DMS153 (cell line): ENCODE results near the gene MOSMO.
"Not testable (repeated sequence)": the region's sequence is repeated elsewhere in the genome, so short reads cannot be mapped to it uniquely, and the experiment has no call there.

Source experiments
- DNase-seq: peaks from one replicate; lab custom pipeline; 2025; lab: John Stamatoyannopoulos, UW

MOSMO gene

DNA sequence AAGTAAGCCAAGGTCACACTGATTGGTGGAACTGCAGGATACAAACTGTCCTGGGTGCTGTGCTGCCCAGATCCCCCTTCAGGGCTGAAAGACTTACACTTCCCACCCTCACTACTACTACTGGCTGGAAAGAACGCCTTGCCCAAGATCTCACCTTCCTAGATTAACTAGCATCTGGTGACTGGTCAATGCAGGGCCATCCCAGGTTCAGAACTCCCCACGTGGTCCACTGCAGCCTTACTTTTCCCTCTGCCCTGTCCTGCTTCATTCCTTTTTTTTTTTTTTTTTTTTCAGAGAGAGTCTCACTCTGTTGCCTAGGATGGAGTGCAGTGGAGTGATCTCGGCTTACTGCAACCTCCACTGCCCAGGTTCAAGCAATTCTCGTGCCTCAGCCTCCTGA, 4.7 kb upstream of the MOSMO start:
- no peak for DNase-seq

DNA sequence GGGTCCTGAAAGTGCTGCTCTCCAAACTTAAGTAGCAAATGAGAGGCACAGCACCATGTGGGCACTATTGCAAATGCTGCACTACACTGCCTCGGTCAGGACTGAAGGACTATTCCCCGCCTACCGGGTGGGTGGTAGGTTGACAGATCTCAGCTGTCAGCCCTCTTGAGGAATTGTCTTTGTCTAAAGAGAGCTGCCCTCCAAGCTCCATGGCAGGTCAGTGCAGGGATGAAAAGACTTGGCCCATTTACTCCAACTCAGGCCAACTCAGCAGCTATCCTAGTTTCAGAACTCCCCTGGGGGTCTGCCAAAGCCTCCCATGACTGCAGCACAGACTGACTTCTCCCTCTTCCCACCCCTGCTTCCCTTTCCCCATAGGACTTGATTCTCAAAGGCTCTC, 3.6 kb upstream of the MOSMO start:
- DNase-seq, result no peak

DNA sequence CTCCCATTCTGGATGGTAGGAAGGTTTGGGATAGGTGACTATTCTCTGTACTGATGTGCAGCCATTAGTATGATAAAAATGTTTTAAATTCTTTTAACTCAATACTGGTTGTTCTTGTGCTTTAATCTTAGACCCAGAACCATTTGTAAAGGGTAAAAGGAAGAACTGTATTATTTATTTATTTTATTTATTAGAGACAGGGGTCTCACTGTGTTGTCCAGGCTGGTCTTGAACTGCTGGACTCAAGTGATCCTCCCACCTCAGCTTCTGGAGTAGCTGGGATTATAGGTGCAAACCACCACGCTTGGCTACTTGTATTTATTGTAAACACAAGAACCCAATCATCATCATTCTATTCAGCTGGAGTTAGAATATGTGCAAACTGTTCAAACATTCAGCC, 2.2 kb upstream of the MOSMO start:
- DNase-seq, result no peak

DNA sequence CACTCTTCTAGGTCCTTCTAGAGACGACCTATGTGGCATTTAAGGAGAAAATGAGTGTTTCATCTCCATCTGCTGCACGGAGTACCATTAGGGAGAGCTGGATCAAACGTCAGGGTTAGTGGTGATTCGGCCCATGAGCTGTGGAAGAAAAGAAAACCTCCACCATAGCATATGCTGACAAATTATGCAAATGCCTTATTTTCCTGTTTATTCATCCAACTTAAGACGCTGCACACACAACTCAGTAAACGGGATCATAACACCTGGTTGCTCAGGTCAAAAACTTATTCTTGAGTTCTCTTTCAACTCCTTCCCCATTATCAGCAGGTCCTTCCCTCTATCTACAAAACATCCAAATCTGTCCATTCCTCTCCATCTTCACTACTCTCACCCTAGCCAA, 1.3 kb upstream of the MOSMO start:
- no peak for DNase-seq

DNA sequence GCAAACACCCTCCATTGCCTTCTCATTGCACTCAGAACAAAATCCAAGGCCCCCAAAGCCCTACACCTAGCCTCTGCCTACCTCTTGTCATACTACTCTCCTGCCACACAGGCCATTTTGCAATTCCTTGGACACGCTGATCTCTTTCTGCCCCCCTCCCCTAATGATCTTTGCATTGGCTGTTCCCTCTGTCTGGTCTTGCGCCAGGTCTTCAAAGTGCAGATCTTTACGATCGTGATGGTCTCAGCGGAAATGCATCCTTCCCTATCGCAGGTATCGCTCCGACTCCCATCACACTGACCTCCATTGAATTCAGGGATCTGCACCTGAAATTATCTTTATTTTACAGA, 777 bp upstream of the MOSMO start:
- no peak for DNase-seq

DNA sequence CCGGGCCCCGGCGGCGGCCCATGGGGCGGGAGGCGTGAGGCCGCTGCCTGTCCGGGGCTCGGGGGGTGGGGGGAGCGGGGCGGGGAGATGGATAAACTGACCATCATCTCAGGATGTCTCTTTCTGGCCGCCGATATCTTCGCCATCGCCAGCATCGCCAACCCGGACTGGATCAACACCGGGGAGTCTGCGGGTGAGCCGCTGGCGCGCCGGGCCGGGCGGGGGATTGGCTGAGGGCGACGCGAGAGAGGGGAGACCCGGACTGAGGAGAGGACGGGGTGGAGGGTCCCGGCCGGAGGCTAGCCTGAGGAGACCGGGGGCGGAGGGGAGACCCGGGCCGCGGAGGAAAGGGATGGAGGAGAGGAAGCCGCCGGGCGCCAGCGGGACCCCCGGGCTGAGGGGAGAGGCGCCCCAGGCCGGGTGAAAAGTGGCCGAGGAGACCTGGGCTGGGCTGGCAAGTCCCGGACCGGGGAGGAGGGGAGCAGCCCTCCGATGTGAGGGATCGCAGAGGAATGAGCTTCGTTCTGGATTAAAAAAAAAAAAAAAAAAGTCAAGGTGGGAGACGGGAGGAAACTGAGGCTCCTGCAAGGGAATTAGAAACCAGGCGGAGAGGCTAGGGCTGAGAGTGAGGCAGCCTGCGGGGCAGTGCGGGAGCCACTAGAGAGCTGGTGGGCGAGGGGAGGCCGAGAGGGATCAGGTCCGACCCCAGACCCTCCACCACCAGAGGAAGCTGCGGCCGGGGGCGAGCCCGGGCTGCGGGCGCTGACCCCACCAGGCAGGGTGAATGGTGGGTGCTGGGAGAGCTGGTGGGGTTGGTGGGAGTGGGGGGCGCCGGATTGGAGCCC, 526 bp downstream of the MOSMO start:
- no peak for DNase-seq

DNA sequence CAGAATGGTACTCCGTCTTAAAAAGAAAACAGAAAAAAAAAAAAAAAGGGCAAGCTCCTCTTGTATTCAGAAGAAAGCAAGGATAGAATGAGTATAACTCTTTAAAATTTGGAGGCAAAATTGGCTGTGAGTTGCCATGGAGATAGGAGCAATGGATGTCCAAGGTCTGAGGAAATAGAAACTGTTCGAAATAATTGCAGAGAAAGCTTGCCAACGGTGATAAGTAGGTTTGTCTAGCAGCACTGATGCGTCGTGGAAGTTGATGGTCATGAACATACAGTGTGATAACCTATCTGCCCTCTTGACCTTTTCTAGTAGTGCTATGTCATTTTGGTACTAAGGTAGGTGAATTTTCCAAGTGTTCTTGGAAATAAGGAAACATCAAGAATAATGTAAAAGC, 3.0 kb downstream of the MOSMO start:
- no peak for DNase-seq

DNA sequence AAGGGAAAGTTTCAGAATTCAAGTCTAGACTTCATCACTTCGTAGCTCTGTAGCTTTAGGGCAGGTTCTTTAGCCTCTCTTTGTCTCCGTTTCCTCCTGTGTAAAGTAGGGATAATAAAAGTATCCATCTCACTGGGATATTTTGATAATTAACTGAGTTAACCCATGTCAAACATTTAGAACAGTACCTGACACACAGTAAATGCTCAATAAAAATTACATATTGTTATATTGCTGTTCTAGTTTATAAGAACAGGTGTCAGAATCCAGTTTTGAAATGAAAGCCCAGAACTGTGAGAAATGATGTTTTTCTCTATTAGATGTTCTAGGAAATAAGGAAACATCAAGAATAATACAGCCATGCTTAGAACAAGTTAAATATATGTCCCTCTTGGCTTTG, 4.3 kb downstream of the MOSMO start:
- DNase-seq, result no peak

DNA sequence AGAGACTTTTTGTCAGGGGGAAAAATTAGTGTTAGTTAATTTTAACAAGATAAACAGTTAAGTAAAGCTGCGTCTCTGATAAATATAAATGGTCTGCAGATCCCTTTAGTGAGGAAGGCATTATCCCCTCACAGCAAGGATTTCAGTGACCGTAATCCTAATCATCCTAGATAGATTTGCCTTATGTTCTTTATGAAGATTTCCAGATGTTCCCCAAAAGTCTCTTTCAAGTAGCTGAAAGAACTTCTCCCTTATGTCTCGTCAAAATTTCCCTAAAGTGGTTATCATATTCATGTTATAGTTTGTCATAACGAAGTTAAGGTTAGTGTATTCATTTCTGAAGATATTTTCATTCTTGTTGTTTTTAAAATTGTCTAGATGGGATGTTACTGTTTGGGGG, 5.6 kb downstream of the MOSMO start:
- no peak for DNase-seq

DNA sequence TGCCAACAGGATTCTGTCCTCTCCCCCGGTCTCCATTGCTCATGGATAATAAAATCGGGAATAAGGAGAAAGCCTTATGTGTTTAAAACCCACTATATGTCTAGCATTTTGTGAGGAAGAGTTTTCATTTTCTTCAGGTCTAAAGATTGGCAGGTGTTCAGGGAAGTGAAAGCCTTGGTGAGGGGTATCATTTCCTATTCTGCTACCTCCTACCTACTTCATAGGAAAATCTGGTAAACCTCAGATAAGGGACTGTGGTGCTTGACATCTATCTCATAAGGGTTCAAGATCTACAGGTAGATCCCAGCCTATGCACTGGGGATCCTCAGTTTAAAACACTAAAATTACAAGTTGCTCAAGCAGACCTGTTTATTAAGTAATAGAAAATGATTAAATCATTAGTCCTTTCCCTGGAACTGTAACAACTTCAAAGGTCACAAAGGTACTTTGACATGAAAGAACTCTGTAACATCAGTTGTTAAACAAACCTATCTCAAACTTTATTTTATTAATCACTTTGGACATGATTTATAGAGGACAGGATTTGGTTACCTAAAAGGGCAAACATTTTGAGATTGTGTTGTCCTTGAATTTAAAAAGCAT, 6.5 kb downstream of the MOSMO start:
- DNase-seq, result no peak

DNA sequence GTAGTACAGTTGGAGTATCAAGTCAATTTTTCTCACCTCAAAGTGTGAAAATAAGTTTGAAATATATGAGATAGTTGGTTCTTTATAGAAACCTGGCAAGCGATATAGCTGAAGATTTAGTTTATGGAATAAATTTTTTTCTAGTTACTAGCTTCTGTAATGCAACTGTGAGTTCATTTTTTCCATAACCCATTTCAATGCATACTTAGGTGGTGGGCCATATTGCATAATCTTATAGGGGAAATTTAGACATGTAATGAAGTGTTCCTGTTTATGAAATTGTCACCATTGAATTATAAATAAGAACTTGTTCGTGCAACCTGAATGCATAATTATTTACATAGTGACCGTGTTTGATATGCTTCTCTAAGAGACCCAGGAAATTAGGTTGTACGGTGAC, 9.0 kb downstream of the MOSMO start:
- DNase-seq, result no peak

DNA sequence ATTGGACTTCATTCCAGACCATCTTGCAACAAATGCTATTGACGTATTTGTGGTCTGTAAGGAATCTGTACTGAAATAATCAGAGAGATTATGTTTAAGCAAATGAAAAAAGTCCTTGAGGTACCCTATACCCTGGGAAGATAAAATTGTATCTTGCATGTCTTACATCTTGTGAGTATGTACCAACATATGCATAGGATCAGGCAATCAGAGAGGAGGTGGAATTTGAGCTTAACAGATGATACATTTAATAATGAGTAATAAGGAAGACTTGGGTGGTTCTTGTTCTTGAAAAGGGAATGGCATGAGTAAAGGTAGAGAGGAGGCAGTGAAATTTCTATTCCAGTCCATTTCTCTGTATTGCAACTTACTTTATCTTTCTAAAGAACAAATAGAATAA, 10.6 kb downstream of the MOSMO start:
- DNase-seq, result no peak

DNA sequence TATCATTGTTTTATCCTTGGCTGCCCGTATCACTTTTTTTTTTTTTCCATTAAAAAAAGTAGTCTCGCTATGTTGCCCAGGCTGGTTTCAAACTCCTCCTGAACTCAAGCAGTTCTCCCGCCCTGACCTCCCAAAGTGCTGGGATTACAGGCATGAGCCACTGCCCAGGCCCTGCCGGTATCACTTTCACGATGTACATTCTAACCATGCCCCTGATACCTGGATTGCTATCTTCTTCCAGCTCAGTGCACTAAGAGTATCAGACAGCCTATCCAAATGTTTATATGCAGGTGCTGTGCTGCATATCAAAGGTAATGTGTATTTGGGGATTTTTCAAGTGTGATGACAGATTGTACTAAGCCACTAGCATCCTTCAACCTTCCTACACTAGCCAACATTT, 14.2 kb downstream of the MOSMO start:
- no peak for DNase-seq

DNA sequence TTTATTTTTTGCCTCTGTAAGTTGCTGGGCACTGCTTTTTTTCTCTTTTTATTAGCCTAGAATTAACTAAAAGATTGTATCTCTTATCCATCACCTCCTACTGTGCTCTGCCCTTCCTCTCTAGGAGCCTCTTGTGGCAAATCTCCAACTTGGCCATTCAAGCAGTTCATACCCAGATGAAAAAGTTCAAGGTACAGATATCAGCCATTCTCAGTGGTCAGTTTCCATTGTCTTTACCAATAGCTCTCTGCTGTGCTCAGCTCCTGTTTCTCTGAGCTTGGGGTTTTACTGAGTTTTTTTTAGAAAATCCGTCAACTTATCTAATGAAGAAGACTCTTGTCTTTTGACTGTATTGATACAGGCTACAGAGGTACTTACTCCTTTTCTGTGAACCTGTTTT, 15.6 kb downstream of the MOSMO start:
- DNase-seq, result no peak

DNA sequence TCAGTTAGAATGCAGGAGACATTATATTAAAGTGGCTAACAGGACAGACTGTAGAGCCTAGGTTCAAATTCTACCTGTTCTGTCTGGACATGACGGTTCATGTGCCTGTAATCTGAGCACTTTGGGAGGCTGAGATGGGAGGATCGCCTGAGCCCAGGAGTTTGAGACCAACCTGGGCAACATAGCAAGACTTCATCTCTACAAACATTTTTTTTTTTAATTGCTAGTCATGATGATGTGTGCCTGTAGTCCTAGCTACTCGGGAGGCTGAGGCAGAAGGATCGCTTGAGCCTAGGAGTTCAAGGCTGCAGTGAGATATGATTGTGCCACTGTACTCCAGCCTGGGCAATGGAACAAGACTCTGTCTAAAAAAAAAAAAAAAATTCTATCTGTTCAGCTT, 16.9 kb downstream of the MOSMO start:
- DNase-seq, result not testable (repeated sequence)

DNA sequence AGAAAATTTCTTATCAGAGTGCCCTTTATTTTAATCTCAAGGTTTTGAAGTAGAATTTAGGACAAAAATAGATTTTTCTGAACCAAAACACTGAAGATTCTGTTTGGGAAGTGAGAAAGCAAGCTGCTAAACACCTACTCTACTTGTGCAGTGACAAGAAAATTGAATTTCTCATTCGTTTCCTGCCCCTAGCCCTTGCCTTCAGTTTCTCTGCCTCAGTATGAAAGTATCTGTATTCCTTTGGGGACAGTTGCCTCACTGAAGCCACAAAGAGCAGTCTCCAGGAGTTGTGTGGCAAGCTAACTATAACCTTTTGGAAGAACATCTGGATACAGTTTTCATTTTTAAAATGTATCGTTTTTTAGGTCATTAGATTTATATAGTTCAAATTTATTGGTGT, 19.7 kb downstream of the MOSMO start:
- DNase-seq, result no peak

DNA sequence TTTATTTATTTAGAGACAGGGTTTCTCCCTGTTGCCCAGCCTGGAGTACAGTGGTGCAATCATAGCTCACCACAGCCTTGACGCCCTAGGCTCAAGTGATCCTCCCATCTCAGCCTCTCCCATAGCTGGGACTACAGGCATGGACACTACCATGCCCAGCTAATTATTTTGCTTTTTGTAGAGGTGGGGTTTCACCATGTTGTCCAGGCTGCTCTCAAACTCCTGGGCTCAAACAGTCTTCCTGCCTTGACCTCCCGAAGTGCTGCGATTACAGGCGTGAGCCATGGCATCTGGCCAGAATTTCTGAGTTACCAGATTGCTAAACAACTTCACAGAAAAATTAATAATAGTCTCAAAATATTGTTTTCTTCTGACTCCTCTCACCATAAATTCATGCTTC, 21.7 kb downstream of the MOSMO start:
- DNase-seq, result no peak

DNA sequence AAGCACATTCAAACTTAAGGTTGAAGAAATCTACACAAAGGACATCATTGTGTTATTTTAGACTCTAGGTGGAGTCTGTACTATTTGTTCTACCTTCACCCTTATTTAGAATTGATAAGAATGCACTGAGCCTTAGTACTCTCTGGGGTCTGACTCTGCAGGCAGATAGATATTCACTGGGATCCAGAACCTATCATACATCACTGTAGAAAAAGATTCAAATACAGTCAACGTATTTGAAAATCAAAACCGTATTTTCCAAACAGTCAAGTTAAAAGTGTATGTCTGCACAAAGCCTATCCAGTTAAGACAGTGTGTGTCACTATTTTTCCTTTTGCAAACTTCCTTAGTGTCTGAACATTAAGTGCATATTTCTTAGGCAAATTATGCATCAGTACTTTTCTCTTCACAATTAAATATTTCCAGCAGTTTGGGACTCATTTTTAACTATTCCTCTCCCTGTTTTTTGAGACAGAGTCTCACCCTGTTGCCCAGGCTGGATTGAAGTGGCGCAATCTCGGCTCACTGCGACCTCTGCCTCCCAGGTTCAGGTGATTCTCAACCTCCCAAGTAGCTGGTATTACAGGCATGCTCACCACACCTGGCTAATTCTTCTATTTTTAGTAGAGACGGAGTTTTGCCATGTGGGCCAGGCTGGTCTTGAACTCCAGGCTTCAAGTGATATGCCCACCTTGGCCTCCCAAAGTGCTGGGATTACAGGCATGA, 22.3 kb downstream of the MOSMO start:
- DNase-seq, result no peak

DNA sequence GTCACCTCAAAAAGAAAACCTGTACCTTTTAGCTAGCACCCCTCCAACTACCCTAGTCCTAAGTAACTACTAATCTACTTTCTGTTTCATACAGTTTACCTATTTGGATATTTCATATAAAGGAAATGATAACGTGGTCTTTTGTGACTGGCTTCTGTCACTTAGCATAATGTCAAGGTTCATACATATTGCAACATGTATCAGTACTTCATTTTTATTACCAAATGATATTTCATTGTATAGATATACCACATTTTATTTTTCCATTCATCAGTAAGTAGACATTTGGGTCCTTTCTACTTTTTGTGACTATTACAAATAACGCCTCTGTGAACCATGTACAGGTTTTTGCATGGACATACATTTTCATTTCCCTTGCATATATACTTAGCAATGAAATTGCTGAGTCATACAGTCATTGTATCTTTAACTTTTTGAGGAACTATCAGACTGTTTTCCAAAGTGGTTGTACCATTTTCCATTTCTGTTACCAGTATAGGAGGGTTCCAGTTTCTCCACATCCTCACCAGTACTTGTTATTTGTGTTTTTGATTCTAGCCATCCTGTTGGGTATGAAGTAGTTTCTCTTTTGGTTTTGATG, 23.7 kb downstream of the MOSMO start:
- DNase-seq, result no peak

DNA sequence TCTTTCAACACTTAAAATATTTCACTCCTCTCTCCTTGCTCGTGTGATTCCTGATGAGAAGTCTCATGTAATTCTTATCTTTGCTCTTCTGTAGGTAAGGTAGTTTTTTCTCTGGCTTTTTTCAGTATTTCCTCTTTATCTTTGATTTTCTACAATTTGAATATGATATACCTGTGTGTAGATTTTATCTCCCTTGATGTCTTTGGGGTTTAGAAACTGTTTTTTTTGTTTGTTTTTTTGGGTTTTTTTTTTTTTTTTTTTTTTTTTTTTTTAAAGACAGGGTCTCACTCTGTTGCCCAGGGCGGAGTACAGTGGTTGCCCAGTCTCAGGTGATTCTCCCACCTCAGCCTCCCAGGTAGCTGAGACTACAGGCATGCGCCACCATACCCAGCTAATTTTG, 26.6 kb downstream of the MOSMO start:
- DNase-seq, result no peak

DNA sequence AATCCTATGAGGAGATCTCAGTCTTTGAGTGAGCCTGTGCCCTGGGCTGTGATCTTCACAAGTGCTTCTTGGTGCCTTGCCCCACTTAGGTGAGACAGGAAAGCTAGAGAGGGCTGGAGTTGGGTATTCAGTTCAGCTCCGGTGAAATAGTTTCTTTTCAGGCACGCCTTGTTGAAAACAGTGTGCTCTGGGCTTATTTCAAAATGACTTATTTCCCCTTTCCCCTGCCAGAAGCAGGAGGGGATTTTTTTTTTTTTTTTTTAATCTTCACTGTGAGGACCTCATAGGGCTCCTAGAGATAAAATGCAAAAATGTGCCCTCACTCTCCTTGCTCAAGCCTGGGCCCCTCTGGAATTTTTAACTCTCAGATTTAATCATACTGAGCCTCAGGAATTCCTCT, 27.2 kb downstream of the MOSMO start:
- DNase-seq, result no peak

DNA sequence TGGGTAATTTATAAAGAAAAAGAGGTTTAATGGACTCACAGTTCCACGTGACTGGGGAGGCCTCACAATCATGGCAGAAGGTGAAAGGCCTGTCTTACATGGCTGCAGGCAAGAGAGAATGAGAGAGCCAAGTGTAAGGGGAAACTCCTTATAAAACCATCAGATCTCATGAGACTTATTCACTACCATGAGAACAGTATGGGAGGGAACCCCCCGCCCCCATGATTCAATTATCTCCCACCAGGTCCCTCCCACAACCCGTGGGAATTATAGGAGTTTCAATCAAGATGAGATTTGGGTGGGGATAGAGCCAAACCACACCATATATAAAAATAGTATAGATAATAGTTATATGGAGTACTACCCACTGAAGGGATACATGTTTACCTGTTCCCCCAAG, 36.0 kb downstream of the MOSMO start:
- not testable (repeated sequence) for DNase-seq

DNA sequence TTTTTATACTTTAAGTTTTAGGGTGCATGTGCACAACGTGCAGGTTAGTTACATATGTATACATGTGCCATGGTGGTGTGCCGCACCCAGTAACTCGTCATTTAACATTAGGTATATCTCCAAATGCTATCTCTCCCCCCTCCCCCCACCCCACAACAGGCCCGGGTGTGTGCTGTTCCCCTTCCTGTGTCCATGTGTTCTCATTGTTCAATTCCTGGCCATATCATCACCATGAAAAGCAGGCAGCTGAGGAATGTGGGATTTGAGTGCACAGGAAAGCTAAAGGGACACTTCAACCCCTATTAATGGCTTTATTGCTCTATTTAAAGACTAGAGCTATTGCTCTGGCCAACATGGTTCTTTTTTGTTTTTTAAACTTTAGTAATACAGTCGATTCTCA, 38.0 kb downstream of the MOSMO start:
- not testable (repeated sequence) for DNase-seq
